ENCODE data around the gene NEK6.

NEK6 gene

DNA sequence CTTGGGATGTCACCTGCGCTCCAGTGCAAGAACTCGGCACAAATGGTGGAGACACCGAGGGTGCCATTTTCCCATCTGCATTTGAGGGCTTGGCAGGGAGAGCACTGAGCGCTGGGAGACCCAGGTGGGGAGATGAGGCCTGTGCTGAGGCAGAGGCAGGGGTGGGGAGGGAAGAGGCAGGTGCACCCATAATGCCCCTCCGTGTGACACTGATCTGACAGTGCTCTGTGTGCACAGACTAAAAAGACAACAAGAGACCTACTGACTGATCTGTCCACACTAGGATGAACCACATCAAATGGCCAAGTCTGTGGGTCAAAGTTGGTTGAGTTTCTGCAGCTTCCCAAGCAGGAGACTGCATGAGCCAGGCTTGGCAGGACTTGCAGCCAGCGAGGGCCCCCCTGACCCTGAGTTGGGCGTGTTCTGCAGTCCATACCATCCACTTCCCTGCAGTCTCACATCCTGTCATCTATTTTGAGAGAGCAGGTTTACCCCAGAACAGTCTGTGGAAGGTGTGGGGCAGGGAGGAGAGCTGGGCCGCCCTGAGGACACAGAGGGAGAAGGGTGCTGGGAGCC lies 41.9 kb downstream of the NEK6 start:
- DNase-seq: no peak

DNA sequence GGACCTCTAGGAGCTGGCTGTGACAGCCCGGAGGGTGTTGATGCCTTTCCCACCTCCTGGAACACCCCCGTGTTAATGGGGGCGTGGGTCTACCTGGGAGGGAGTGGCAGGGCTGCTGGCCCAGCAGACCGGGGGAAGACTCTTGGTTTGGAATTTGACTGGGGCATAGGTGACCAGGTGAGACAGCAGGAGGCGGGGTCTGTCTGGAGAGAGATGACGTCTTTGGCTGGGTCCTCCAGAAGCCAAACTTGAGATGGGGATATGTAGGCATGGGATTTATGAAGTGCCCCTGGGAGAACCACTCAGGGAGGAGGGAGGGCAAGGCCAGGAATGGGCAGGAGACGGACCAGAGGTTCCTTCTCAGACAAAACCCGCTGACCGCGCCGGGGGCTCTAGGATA lies 42.6 kb downstream of the NEK6 start:
- DNase-seq: no peak

DNA sequence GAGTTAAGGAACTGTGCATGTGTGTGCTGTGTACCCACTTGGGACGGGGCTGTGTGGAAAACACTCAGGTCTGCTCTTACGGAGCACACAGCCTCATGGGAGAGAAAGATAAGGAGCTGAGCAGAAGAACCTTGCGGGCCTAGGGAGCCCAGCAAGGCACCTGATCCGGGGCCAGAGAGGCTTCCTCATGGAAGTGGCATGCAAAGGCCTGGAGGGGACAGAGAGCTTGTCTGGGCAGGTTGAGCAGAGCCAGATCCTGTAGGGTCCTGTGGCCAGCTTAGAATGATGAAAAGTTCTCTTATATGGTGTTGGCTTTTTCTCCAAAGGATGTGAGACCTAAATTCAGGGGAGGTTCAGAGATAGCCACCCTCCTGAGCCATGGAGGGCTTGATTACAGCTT lies 45.2 kb downstream of the NEK6 start:
- no peak for DNase-seq

DNA sequence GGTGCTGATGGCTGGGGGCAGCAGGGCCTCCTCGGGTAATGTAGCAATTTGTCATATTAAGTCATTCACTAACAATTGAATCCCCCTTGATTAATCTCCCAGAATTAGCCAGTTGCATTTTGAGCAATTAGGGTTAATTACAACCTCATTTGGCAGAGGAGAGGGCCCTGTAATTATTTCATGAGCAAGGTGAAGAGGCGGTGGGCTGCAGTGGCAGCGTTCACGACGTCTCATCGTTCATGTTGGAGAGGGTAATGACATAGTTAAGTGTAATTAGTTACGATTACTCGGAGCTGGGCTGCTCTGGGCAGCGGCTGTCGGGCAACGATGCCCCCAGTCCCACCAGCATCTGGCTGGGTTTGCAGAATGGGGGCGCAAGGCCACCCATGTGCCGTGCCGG lies 46.0 kb downstream of the NEK6 start:
- DNase-seq: no peak

DNA sequence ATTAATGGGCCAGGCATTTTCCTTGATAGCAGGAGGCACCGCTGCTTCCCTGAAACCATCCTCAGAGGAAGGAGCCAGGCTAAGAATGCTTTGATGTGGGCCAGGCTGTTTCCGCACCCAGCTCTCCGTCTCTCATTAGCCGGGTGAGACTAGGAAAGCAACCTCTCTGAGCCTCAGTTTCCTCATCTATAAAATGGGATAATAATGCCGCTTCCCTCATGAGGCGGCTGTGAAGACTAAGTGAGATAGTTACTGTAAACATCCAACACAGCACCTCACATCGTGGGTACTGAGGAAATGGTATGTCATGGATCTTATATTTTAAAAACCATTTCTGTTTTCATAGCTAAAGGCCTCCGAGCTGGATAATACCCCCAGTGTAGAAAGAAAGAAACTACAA lies 46.5 kb downstream of the NEK6 start:
- DNase-seq: no peak

DNA sequence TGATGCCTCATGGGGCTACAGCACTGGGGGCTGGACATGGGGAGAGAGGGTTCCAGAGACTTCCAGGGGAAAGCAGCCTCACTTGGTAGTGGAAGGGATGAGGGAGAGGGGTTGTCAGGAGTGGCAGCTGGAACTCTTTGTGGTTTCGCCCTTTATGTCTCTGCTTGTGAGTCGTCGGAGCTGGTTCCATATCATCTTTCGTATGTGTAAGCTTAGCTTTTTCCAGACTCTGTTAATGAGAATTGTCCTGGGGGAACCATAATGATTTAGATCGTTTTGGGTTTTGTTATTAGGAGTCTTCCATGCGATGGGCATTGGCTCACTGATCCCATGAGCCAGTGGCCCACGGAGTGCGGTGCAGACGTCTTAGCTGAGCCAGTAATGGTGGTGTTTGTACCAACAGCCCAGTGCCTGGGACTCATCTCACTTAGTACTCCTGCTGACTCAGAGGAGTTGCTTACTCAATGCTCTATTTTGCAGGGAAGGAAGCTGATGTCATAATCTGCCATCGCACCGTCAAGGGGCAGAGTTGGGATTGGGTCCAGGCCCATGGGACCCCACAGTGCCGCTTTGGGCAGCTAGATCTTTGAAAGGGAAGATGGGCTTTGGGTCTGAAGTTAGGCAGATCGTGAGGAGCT lies 48.5 kb downstream of the NEK6 start:
- DNase-seq: no peak

DNA sequence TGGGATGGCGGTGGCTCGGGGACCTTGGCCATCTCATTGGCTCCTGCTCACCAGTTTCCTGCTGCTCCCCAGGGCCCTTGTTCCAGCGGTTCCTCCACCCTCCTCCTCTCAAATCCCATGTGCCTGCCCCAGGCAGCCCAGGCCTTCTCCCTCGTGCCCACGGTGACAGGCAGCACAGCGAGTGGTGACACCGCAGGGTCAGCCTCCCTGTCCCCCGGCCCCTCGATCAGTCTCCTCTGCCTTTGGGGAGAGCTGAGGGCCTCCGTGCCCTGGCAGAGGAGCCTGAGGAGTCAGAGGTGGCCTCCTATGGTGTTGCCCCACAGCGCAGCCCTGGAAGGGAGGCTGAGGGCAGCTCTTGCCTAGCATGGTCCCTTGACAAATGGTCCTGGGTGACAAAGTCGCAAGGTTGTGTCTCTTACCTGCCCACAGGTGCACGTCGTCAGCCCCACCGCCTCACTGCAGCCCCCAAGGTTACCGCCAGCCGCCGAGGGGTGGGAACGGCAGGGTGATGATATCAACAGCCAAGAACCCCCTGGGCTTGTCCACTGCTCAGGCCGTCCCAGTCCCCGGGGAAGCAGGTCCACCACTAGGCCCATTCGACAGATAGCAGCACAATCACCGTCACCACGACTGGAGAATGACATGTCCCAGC lies 49.8 kb downstream of the NEK6 start:
- no peak for DNase-seq

DNA sequence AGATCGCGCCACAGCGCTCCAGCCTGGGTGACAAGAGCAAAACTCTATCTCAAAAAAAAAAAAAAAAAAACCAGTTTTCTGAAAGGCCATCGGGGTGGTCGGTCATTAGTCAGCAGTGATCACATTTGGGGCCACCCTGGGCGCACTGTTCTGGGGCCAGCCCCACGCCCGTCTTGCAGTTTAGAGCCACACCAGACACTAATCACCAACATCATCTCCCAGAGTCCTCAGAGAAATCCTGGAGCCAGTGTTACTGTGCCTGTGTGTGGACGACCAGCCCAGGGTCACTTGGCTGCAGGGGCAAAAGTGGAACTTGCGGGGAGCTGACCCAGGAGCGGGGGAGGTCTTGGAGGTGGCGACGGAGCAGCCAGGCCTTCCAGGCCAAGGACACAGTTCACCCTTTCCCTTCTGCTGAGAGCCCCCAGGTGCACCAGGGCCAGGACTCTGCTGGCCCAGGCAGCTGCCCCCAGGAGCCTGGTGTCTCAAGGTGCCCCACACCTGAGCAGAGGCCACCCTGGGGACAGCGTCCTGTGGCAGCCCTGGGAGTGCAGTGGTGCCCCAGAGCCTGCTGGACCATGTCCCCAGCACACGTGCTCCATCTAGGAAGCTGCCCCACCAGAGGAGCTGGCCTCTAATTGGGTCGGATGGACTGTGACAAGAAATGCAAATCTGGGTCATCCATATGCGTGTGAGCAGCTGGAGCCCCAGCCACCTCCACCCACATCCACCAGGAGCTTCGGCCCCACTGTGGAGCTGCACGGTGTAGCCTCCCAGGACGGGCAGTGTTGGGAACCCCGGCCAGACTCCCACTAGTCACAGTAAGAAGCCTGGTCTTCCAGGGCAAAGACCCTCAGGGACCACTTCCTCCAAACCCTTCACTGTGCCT lies 51.1 kb downstream of the NEK6 start:
- DNase-seq: no peak

DNA sequence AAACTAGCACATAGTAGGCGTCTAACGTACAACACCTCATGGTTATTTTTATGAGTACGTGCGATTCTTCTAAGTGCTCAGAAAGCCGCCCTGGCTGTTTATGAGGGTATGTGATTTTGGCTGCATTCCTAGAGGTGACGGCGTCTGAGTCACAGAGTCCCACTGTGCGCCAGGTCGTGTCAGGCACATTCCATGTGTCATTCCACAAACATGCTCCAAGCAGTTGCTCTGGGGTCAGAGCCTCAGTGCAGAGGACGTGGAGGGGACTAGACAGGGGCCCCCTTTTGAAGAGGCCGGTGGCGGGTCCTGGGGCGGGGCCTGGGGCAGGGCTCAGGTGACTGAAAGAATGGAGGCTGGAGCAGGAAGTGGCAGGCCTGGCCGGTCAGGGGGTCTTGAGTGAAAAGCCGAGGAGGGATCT lies 51.9 kb downstream of the NEK6 start:
- no peak for DNase-seq

DNA sequence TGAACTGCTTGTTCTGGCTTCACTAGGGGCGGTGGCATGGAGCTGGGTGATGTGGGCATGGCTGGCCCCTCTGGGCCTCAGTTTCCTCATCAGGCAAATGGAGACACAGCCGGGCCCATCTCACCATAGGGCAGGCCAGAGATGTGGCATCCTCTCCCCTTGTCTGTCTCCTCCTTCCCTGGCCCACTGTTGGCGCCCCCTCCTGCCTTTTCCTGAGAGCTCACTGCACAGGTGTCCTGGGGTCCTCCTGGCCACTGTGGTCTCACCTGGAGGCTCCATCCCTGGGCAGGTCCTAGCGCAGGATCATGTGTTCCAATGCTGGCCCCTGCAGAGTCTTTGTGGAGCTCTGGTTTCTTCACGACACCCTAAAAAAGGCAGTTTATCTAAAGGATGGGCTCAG lies 53.5 kb downstream of the NEK6 start:
- no peak for DNase-seq

DNA sequence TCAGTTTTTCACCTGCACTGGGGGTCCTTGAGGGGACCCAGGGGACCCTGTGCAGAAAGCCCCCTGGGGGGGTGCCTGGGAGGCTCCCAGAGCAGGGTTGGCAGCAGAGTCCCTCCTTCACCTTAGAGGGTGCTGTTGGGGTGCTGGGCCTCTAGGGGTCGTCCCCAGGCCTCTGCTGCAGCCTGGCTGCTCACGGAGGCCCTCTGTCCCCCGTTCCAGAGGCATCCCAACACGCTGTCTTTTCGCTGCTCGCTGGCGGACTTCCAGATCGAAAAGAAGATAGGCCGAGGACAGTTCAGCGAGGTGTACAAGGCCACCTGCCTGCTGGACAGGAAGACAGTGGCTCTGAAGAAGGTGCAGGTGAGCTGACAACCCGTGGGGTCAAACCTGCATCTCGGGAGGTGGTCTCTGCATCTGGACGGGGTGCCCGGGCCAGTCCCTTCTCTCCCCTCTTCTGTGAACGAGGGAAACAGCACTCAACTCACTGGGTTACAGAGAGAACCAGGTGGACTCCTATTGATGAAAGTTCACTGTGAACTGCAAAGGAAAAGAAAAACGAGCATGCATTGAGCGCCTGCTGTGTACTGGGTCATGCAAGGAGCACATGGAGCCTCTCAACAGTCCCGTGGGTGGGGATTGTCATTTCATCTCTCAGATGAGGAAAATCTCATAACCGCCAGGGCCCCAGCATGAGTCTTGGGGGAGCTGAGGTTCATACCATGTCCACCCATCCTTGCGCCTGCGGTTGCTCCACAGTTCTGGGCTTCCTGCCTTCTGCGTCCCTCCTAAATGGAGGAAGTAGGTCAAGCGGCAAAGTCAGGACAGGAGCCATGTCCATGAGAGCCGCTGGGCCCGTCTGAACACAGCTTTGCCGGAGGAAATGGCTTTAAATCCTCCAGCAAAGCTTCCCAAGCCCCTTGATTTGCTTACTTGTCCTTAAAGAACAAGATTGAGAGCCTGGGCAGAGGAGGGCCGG lies 54.8 kb downstream of the NEK6 start:
- no peak for DNase-seq

DNA sequence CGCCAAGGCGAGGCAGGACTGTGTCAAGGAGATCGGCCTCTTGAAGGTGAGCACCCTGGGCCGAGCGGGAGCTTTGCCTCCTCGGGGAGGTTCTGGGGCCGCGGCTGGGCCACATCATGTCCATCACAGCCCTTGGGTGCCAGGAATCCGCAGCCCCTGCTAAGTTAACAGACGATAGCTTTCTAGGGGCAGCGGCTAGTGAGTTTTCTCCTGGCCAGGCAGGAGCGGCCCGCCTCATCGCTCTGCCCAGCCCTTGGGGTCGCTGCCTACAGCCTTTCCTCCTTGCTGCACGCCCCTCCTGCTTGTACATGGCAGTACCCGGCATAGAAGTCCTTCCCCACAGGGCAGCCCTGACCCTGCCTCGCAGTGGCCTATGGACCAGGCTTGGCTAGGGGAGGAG lies 56.2 kb downstream of the NEK6 start:
- DNase-seq: no peak

DNA sequence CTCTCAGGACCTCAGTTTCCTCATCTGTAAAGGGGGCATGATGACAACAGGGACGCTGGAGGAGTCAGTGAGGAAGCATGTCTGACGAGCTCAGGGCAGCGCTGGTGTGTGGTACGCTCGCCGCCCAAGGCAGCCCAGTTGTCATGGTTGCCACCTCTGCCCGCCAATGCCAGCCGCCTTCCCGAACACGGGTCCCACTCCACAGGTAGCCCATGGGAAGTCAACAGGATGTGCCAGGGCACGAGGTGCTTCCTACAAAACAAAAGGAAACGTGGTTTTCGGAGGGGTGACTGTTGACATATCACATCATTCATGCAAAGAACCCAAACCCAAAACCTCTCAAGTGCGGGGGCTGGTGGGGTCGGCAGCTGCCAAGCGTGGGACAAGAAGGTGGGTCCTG lies 58.1 kb downstream of the NEK6 start:
- DNase-seq: no peak

DNA sequence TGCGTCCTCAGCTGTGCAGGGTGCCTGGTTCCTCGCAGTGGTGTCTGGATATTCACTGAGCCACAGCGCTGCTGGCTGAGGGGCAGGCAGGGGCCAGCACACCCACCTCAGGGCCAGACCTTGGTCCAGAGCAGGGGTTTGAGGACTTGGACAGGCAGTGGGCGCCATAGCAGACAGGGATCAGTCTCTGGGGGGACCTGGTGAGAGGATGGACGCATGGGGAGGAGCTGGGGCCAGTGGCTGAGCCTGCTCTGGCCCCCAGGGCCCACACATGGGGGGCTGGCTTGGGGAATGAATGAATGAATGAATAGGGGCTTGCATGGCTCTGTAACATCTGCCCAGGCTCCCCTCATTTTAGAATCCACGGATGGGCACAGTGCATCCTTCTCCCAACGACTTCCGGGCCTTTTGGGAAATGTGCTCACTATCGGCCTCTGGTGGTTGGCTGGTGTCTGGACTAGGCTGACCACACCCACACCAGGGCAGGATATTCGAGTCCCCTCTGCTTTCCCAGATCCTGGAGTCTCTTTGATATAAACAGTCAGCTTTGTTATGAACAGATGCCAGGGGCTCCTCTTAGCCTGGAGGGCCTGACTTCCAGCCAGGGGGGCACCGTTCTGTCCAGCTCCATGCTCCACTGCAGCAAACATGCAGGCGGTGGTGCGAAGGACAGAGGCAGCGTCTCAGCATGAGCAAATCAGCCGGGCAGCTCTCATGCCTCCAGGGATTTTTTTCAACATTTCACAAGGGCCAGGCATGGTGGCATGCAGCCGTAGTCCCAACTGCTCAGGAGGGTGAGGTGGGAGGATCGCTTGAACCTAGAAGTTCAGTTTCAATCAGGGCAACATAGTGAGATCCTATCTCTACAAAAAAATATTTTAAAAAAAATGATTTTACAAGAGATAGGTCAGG lies 62.6 kb downstream of the NEK6 start:
- peak; percentile 61 to 67 for DNase-seq

DNA sequence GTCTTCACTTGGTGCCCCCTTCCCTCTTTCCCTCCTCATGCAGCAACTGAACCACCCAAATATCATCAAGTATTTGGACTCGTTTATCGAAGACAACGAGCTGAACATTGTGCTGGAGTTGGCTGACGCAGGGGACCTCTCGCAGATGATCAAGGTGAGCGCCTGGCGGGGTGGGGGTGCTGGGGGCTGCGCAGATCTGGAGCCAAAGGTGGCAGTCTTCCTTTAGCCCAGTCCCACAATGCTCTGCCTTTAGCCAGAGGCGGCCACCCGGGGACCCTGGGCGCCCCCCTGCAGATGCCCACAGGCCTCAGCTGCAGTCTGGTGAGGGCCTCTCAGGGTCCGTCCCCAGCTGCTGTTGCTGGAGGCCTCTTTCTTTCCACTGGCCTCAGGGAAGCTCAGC lies 63.7 kb downstream of the NEK6 start:
- DNase-seq: no peak

DNA sequence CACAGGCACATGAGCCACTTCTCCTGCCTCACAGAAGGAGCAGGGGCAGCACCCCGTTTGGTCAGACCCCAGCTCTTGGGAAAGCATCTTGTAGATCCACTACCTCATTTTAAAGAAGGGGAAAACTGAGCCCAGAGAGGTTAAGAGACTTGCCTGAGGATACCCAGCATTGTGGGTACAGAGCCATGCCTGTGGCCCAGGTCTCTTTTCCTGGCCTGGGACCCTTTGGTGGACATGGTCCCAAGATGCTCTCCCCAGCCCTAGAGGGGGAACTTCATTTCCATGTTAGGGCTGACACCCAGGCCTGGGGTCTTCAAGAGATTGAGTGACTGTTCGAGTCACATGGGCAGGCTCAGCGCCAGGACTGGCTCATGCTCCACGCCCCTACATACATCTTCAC lies 64.2 kb downstream of the NEK6 start:
- no peak for DNase-seq

DNA sequence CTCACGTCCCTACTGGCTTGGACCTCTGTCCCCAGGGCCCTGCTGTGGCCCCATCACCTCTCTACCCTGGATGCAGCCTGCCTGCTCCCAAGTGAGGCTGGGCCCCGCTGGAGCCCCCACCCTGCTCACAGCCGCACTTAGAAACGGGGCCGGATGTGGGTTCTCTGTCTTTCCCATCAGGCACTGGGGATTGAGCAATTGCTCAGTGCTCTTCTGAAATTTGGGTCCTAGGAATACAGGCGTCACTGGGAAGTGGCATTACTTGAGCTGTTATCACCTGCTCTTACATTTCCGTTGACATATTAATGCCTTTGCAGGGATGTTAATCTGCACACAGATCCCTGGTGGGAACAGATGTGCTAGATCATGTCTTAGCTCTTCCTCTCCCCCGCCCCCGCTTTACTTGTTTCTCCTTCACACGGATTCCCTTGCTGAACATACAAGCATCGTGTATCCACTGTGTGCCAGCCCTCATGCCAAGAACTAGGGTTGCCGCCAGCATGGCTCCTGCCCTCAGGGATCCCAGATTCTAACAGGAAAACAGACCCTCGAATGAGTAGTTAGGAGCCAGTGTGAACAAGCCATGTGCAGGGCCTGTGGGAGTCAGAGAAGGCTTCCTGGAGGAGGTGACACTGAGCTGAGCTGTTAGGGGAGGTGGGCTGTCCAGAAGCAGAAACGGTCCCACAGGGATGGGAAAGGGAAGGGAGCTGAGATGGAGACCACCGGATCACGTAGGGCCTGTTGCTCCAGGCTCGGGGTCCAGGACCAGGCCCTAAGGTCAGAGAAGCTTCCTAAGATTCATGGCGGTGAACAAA lies 65.1 kb downstream of the NEK6 start:
- DNase-seq: no peak

DNA sequence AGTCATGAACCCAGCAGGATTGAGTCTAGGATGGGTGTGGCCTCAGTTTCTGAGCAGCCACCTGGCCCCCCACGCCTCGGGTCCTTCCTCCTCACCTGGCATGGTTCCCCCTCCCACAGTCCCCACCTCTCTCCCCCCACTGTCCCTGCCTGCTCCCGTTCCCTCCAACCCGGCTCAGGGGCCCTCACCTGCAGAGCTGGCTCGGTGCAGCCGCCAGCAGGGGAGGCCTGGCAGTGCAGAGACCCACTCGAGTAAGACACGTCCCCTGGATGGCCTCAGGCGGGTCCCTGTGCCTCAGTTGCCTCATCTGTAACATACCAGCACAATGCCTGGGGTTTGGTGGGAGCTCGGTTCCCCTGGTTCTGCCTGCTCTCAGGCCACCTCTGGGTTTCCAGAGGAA lies 66.2 kb downstream of the NEK6 start:
- DNase-seq: no peak

DNA sequence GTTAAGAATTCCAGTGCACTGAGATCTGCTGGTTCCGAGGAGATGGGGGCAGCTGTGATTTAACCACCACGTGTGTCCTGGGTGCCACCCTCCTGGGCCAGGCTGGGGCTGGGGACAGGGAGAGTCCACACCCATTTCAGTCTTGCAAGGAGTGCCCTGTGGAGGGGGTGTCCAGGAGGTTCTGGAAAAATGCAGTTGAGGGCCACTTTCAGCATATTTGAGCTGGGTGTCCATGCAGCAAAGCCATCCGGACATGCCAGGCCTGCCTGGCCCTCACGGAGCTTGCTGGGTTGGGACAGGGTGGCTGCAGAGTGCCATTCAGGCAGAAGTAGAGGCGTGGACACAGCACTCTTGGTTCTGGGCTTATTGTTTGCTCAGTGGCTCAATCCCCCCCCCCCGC lies 68.1 kb downstream of the NEK6 start:
- no peak for DNase-seq

DNA sequence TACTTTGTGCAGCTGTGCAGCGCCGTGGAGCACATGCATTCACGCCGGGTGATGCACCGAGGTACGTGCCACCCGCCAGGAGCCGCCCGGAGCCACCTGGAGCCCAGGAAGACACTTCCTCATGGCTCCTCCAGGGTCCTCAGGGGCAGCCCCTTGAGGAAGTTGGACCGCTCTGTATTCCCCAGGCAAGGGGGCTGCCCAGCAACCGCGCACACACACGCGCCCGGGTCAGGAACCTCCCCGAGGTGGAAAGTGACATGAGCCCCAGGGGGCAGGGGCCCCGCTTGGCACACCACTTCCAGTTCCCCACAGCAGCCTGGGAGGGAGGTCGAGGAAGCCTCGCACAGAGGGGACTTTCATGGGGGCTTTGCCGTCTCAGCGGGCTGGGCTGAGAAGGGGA lies 68.6 kb downstream of the NEK6 start:
- no peak for DNase-seq

DNA sequence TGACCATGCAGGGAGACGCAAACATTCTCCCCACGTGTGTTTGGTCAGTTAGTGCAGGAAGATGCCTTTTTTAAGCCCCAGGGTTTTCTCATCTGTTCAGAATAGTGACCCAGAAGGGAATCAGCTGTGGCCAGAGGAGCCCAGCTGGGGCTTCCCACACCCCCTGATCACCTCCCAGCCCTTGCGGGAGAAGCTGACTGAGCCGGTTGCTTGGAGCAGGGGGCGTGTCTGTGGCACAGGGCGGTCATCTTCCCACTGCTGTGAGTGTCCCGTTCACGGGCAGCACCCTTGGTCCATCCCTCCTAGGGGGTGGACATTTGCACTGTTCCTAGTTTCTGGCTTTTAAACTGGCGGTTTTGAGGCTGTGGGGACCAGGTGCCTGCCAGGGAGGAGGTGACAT lies 69.7 kb downstream of the NEK6 start:
- no peak for DNase-seq

Measured in stimulated activated CD4-positive, alpha-beta T cell treated with anti-CD3 and anti-CD28 coated beads, Interleukin-2, amount 100 ng/mL, for 24 hours (primary cell).